PFSK-1 (cell line): Measurements from ENCODE around the gene KIAA0586.

ENCODE experiments used
- FOXP2 ChIP-seq: optimal IDR thresholded peaks from 2 replicates; pipeline ENCODE3; 2011; ENCODE audit warnings: borderline replicate concordance, control low read depth, inconsistent platforms; ENCODE audit not compliant: insufficient read depth; ENCODE audit errors: extremely low read length, extremely low read depth
- POLR2AphosphoS5 ChIP-seq: IDR thresholded peaks from 2 replicates; pipeline ENCODE4 v1.6.1; 2012; ENCODE audit warnings: low read depth, mild to moderate bottlenecking, control low read depth, low read length, moderate library complexity
- SIN3A ChIP-seq: IDR thresholded peaks from 2 replicates; pipeline ENCODE4 v1.6.1; 2012; ENCODE audit warnings: mild to moderate bottlenecking, low read length, moderate library complexity, borderline replicate concordance; ENCODE audit not compliant: insufficient read depth
- TAF1 ChIP-seq: IDR thresholded peaks from 2 replicates; pipeline ENCODE4 v1.6.1; 2012; ENCODE audit warnings: low read length, control low read depth, borderline replicate concordance; ENCODE audit not compliant: insufficient read depth
- TF ChIP-seq, protein P1 (sequence below), 2 experiments: IDR thresholded peaks; 2 replicates each; pipeline versions ENCODE4 v1.6.1 to v1.8.0; 2011 to 2012; ENCODE audit warnings: low read depth in 2 of 2, low read length in 2 of 2, control low read depth in 1 of 2, inconsistent platforms in 1 of 2, mild to moderate bottlenecking in 1 of 2, moderate library complexity in 1 of 2; ENCODE audit not compliant: insufficient read depth in 1 of 2

The KIAA0586 gene

DNA sequence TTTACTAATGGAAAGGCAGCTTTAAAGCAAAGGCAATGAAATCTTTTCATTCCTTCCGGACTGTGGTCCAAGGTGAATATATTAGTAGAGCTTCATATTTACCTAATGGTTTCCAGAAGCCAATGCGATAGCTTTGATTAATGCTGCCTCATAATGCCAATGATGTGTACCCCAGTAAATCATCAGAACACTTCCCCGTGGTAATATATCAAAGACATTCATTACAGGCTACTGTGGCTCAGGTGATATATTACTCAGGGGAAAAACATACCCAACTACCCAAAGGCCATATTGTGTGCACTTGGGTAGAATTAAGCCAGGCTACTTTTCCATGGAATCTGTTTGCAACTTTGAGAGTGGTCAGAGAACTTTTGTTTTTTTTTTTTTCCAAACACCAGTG lies 140.8 kb downstream of the KIAA0586 start:
- TF ChIP-seq SIN3A (no peak), FOXP2 (no peak), POLR2AphosphoS5 (no peak), TAF1 (no peak)
- TF ChIP-seq, protein P1, sequence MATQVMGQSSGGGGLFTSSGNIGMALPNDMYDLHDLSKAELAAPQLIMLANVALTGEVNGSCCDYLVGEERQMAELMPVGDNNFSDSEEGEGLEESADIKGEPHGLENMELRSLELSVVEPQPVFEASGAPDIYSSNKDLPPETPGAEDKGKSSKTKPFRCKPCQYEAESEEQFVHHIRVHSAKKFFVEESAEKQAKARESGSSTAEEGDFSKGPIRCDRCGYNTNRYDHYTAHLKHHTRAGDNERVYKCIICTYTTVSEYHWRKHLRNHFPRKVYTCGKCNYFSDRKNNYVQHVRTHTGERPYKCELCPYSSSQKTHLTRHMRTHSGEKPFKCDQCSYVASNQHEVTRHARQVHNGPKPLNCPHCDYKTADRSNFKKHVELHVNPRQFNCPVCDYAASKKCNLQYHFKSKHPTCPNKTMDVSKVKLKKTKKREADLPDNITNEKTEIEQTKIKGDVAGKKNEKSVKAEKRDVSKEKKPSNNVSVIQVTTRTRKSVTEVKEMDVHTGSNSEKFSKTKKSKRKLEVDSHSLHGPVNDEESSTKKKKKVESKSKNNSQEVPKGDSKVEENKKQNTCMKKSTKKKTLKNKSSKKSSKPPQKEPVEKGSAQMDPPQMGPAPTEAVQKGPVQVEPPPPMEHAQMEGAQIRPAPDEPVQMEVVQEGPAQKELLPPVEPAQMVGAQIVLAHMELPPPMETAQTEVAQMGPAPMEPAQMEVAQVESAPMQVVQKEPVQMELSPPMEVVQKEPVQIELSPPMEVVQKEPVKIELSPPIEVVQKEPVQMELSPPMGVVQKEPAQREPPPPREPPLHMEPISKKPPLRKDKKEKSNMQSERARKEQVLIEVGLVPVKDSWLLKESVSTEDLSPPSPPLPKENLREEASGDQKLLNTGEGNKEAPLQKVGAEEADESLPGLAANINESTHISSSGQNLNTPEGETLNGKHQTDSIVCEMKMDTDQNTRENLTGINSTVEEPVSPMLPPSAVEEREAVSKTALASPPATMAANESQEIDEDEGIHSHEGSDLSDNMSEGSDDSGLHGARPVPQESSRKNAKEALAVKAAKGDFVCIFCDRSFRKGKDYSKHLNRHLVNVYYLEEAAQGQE (IDR thresholded peaks at IDR 0.05; ENCODE audit: insufficient read depth in 1 of 2, low read depth in 2 of 2, low read length in 2 of 2) = no peak

DNA sequence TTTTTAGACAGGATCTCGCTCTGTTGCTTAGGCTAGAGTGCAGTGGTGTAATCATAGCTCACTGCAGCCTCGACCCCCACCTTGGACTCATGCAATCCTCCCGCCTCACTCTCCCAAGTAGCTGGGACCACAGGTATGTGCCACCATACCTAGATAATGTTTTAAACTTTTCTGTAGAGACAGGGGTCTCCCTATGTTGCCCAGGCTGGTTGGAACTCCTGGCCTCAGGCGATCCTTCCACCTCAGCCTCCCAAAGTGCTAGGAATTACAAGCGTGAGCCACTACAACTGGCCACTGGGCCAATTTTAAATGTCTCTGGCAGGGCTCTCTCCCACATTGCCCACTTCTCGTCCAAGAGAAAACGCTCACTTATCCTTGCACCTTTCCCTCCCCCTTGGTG lies 143.7 kb downstream of the KIAA0586 start:
- TF ChIP-seq POLR2AphosphoS5 (no peak), TAF1 (no peak), SIN3A (no peak), FOXP2 (no peak)
- TF ChIP-seq, protein P1 (IDR thresholded peaks at IDR 0.05; ENCODE audit: insufficient read depth in 1 of 2, low read depth in 2 of 2, low read length in 2 of 2) = no peak

DNA sequence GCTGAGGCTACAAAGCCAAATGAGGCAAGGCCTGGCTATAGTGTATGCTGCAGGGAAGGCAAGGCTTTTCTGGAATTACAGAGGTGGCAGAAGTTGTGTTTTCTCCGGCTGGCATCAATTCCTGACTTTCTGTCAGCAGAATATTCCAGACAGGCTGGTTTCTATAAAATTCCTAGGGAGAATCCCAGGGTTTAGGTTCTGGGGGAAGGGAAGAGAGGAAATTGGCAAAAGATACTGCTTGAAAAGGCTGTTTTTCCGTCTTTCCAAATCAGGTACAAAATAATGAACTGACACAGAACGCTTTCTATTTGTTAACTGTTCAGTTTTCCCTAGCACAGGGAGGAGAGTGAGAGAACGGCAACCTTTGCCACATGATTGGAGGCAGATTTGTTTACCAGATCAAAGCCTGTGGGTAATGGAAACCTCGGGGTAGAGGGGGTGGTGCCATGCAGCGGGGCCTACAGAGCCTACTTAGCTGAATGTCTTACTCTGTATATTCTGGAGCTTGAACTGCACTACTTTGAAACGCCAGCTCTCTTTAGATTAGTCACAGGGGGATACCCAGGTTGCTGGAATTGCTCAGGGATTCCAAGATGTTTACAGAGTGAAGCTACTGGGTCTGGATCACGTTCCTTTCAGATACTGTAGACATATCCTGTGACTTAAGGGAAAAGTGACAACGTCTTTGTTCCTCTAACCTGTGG lies 144.4 kb downstream of the KIAA0586 start:
- TF ChIP-seq SIN3A (no peak), FOXP2 (no peak), TAF1 (no peak), POLR2AphosphoS5 (no peak)
- TF ChIP-seq, protein P1 (IDR thresholded peaks at IDR 0.05; ENCODE audit: insufficient read depth in 1 of 2, low read depth in 2 of 2, low read length in 2 of 2) = no peak

DNA sequence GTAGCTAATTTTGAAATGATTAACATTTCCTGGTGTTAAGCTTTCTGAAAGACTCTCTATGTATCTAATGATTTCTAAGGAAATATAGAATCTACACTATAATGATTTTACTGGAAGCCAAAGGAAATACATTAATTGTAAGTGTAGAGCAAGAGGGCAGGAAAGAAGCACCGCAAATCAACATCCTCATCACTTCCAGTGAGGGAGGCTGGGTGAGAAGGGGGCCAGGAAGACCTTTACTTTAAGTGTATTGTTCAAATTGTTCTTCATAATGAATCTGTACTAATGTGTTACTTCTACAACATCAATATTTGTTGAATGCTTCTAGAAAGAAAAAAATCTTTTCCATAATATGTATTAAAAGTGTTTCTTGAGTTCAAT lies 144.9 kb downstream of the KIAA0586 start:
- TF ChIP-seq TAF1 = no peak
- TF ChIP-seq POLR2AphosphoS5 = no peak
- TF ChIP-seq, protein P1 (IDR thresholded peaks at IDR 0.05; ENCODE audit: insufficient read depth in 1 of 2, low read depth in 2 of 2, low read length in 2 of 2) = no peak
- TF ChIP-seq FOXP2 = no peak
- no peak for TF ChIP-seq SIN3A
